ENCODE results near the gene REPS1. TPM values are rescaled to one million over a fixed set of nuclear protein-coding genes. Genes with fewer than 3 reads are reported as not detected.
"Not testable (repeated sequence)": the region's sequence is repeated elsewhere in the genome, so short reads cannot be mapped to it uniquely, and the experiment has no call there.

REPS1 gene
- total RNA-seq, 4 donors from 2014 or later, result 14.8 to 21.6 (median 17.4) TPM

- ATAC-seq (no peak), DNase-seq (no peak)
- Histone ChIP-seq H3K27me3 (no peaks in the 10 kb centered on the region), H3K36me3 (peaks cover 0 to 38% of the 10 kb centered on the region in 2 donors), H3K4me3 (no peak overlapping the region), H3K9me3 (no peaks in the 10 kb centered on the region), H3K27ac (no peak overlapping the region), H3K4me1 (no peaks in the 10 kb centered on the region)
- TF ChIP-seq POLR2A (IDR thresholded peaks at IDR 0.05), result no peak
- no peak for TF ChIP-seq CTCF (IDR thresholded peaks at IDR 0.05 in 4 of 5, conservative IDR thresholded peaks at IDR 0.05 in 1 of 5)
- intact Hi-C loops (cut with DNase I; ENCODE audit: low total_unique reads), result no loop called here
- in situ Hi-C loops (cut with MboI; ENCODE audit: low sequenced_read_pairs in 4 of 4), result no loop called here
Measured at GRCh38 chr6:138943089-138943625, 44.9 kb downstream of the REPS1 start.

- DNase-seq; H3K27ac ChIP-seq; H3K4me1 ChIP-seq; ATAC-seq; in situ Hi-C loops (cut with MboI; ENCODE audit: low sequenced_read_pairs in 4 of 4); H3K4me3 ChIP-seq; intact Hi-C loops (cut with DNase I; ENCODE audit: low total_unique reads); H3K27me3 ChIP-seq; H3K9me3 ChIP-seq: not testable (repeated sequence)
- H3K36me3 ChIP-seq, result peaks cover 0 to 31% of the 10 kb centered on the region in 2 donors
Measured at GRCh38 chr6:138936873-138937272, 51.2 kb downstream of the REPS1 start.

- H3K36me3 ChIP-seq, result peaks cover 0 to 26% of the 10 kb centered on the region in 2 donors
Measured at GRCh38 chr6:138931660-138932059, 56.4 kb downstream of the REPS1 start.

GRCh38 chr6:138926579-138926978, 61.5 kb downstream of the REPS1 start:
- intact Hi-C loops (cut with DNase I; ENCODE audit: low total_unique reads) (no loop called here), in situ Hi-C loops (cut with MboI; ENCODE audit: low sequenced_read_pairs in 4 of 4) (no loop called here)
- H3K9me3 ChIP-seq, result no peaks in the 10 kb centered on the region
- ATAC-seq (no peak), DNase-seq (no peak)
- H3K4me3 ChIP-seq, result no peak overlapping the region
- peaks cover 0 to 27% of the 10 kb centered on the region in 2 donors for H3K36me3 ChIP-seq
- no peaks in the 10 kb centered on the region for H3K27me3 ChIP-seq
- H3K27ac ChIP-seq, result no peak overlapping the region
- no peaks in the 10 kb centered on the region for H3K4me1 ChIP-seq
- no peak for TF ChIP-seq CTCF (IDR thresholded peaks at IDR 0.05 in 4 of 5, conservative IDR thresholded peaks at IDR 0.05 in 1 of 5)
- TF ChIP-seq POLR2A (IDR thresholded peaks at IDR 0.05), result no peak

More at GRCh38 chr6:138931660-138932059, 56.4 kb downstream of the REPS1 start:
- ATAC-seq (no peak), DNase-seq (no peak)
- Histone ChIP-seq H3K4me3 (no peak overlapping the region), H3K27ac (no peak overlapping the region), H3K4me1 (no peaks in the 10 kb centered on the region), H3K27me3 (no peaks in the 10 kb centered on the region), H3K9me3 (no peaks in the 10 kb centered on the region)
- intact Hi-C loops (cut with DNase I; ENCODE audit: low total_unique reads), result no loop called here
- TF ChIP-seq POLR2A (IDR thresholded peaks at IDR 0.05), result no peak
- no peak for TF ChIP-seq CTCF (IDR thresholded peaks at IDR 0.05 in 4 of 5, conservative IDR thresholded peaks at IDR 0.05 in 1 of 5)
- in situ Hi-C loops (cut with MboI; ENCODE audit: low sequenced_read_pairs in 4 of 4), result no loop called here

GRCh38 chr6:138925806-138926205, 62.2 kb downstream of the REPS1 start:
- ATAC-seq (no peak), DNase-seq (no peak)
- Histone ChIP-seq H3K9me3 (no peaks in the 10 kb centered on the region), H3K27ac (no peak overlapping the region), H3K4me3 (no peak overlapping the region), H3K4me1 (no peaks in the 10 kb centered on the region), H3K36me3 (peaks cover 0 to 30% of the 10 kb centered on the region in 2 donors), H3K27me3 (no peaks in the 10 kb centered on the region)
- no peak for TF ChIP-seq CTCF (IDR thresholded peaks at IDR 0.05 in 4 of 5, conservative IDR thresholded peaks at IDR 0.05 in 1 of 5)
- TF ChIP-seq POLR2A (IDR thresholded peaks at IDR 0.05), result no peak
- in situ Hi-C loops (cut with MboI; ENCODE audit: low sequenced_read_pairs in 4 of 4) (no loop called here), intact Hi-C loops (cut with DNase I; ENCODE audit: low total_unique reads) (no loop called here)

All from gastrocnemius medialis (tissue), 4 donors.